ENCODE measurements around the gene TMEM123.

Gene TMEM123

DNA sequence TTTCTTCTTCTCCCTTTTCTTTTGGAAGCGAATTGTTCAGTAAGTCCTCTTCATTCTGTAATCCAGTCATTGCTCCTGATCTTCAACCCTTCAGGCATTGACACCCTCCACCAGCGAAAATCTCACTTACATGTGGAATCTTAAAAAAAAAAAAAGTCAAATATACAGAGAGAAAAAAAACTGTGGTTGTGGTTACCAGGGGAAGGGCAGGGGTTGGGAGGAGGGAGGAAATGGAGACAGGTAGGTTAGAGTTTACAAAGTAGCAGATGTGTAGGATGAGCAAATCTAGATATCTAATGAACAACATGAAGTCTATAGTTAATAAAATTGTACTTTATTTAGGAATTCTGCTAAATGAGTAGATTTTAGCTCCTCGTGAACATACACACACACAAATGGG lies 17.7 kb upstream of the TMEM123 start:
- no peak for DNase-seq

DNA sequence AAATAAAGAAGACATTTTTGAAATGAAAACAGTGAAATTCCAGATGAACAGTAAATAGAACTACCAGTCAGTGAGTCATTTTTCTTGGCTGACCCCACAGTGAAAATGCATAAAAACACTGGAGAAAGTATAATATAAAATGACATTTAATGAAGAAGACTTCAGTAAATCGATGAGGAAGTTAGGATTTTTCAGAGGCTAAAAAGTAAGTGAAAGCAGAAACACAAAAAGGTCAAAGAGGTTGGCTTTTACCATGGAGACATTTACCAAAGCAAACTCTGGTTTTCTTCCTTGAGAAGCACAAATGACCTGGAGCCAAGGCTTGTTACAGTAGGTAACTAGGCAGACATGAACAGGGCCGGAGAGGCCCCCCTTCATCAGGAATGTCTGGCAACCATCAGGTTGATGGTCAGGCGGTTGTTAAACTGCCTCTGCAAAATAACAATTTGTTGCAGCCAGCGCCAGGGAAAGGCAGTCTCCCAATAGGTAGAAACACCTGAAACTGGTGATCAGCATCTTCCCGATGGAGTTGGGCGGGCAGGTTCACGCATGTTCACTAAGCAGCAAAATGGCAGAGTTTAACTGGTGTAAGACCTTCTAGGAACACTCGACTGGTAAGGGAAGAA lies 16.7 kb upstream of the TMEM123 start:
- DNase-seq: no peak

DNA sequence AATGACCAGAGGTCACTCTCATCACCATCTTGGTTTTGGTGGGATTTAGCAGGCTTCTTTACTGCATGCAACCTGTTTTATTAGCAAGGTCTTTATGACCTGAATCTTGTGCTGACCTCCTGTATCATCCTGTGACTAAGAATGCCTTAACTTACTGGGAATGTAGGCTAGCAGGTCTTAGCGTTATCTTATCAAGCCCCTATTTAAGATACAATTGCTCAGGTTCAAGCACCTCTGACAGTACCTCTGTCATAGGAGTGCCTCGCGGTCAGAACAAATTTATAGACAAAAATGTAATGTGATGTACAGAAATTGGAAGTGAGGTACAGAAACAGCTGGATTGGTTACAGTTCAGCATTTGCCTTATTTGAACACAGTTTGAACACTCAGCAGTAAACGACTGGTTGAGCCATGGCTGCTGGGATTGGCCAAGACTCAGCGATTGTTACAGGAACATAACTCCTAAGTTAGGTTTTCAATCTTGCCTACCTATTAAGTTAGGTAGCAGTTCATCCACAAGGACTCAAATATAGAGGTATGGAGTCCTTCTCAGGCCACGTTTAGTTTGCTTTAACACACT lies 16.1 kb upstream of the TMEM123 start:
- no peak for DNase-seq

DNA sequence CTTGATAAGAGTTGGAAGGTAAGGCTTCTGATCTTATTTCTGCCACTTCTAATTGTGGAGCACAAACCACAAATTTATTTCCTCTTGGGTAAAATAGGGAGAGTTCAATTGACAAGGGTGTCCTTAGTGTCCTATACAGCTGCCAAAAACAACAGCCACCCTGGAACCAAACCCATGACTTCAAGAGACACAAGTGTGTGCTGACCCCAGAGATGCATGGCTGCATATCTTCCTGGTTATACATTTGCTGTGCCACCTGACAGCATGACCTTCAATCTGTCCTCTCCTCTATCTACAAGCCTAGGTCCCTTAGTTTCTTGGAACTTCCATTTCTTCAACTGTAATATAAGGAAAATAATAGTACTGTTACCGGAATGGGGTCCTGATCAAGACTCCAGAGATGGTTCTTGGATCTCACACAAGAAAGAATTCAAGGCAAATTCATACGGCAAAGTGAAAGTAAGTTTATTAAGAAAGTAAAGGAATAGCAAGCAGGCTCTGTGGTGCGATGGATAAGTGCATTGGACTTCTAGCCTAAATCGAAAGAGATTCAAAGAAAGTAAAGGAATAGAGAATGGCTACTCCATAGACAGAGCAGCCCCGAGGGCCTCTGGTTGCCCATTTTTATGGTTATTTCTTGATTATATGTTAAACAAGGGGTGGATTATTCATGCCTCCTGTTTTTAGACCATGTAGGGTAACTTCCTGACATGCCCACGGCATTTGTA lies 15.5 kb upstream of the TMEM123 start:
- DNase-seq: no peak

DNA sequence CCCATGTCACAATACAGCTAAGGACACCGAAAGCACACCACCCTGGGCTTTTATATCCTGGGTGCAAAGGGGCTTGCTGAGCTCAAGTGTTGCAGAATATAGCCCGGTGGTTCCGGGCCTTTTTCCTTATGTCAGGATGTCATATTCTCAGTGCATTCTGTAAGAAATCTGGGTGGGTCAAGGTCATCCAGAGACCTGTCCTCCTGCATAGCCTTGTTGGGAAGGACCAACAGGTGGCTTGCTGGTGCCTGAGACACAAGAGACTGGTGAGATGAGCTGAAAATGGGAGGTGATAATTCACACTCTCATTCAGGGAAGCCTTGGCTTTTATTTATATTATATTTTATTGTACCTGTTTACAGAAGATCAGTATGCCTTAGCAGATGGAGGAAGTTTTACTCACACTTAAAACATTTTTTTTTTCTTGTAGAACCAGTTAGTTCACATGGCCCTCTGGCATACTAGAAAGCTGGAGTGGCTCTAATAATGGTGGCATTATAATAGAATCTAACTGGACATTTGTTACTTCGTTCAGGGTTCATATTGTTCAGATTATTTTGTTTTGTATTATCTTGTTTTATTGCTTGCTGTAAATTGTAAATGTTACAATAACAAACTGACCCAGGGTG lies 14.6 kb upstream of the TMEM123 start:
- no peak for DNase-seq

DNA sequence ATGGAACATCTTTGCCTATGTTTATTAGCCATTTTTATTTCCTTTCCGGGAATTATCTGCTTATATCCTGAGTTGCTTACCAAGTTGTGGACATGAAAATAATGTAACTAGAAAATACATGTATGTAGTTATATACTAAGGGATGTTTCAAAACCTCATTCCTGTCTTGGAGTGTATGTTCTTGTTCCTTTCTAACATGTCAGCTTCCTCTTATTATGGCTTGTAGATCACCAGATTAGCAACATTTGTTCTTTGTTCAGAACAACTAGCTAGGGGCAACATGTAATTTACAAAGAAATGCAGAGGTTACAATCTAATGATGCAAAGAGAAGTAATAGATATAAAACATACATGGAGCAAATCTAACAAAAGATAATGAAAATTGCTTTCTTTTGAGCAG lies 13.1 kb upstream of the TMEM123 start:
- DNase-seq: no peak

DNA sequence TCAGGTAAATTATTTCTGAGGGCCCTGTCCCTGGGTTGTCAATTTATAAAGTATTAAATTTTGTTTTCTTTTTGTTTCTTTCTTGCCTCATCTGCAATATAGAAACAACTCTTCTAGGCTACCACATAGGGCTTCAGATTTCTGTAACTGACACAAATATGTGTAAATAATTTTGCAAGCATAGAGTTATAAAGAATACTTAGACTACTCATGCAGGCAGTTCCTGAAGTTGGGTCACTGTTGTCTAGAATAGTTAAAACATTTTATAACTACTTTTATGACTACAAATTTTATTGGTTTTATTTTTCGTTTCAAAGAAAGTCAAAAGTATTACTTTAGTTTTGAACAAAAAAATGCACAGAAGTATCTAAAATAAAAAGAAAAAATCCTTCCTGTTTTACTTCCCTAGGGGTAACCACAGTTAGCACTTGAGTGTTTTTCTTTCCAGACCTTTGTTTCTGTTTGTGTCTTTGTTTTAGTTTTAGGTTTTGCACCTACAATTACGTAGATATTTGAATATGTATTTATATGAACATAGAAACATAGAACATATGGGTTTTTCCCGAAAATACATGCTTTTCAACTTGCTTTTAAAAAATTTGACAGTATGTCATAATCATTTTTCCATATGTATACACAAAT lies 12.4 kb upstream of the TMEM123 start:
- no peak for DNase-seq

DNA sequence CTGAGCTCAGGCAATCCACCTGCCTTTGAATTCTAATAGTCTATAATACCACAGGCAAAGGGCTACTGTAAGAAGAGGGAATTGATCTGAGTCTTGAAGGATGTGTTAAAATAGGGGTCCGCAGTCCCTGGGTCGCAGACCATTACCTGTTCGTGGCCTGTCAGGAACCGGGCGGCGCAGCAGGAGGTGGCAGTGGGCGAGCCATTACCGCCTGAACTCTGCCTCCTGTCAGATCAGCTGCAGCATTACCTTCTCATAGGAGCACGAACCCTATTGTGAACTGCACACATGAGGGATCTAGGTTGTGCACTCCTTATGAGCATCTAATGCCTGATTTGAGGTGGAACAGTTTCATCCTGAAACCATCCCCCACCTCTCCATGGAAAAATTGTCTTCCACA lies 11.5 kb upstream of the TMEM123 start:
- DNase-seq: no peak

DNA sequence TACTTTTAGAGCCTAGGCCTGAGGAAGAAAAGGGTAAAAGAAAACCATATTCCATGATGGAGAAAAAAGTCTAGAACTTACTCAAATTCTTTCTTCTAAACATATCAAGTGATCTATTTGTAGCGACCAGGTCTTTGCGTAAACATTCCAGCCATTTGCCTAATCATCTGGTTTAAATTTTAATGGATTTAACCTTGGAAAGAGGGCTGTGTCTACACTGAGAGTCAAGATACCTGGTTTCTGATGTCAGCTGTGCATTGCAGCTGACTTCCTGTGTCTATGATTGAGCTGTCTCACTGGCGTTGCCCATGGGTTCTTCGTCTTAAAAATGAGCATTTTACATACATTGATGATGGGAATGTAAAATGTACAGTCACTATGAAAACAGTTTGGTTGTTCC lies 10.0 kb upstream of the TMEM123 start:
- no peak for DNase-seq

DNA sequence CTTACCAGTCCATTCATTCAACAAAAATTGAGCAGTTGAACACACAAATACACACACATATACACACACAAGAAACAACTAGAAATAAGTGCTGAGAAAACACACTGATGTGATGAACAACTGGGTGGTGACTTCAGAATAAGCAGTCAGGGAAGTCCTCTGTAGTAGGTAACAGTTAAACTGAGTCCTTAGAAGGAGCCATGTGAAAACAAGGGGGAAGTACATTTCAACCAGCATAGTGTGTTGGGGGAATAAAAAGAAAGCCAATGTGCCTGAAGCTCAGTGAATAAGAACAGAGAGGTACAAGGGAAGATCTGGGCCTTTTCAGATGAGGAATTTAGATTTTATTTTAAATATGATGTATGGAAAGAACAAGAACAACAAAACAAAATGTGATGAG lies 6.8 kb upstream of the TMEM123 start:
- no peak for DNase-seq

DNA sequence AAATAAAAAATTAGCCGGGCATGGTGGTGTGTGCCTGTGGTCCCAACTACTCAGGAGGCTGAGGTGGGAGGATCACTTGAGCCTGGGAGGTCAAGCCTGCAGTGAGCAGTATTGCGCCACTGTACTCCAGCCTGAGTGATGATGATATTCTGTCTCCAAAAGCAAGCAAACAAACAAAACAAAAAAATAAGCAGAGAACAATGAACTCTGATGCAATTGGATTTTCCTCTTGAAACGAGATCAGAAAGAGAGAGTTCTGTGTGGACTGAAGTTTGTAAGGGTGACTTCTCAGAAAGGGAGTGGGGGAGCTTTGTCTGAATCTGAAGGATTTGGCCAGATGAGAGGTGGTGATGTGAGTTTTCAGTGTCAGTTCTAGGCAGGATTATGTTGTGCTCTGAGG lies 6.0 kb upstream of the TMEM123 start:
- DNase-seq: no peak

DNA sequence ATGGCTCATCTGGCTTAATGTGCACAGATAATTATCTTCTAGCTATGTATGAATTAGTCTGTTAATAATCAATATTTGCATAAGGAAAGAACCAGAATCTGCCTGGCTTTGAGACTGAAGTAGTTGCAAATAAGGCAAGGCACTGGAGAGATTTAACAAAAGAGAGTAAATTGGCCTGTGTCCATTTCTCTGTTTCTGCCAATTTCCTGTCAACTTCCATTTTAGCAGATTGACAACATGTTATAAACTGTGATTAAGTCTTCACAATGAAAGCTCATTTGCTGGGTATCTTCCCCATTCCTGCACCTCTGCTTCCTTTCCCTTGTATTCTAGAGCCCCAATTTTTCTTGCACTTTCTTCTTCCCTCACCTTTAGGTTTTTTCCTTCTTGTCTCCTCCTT lies 5.3 kb upstream of the TMEM123 start:
- DNase-seq: peak; percentile 48

DNA sequence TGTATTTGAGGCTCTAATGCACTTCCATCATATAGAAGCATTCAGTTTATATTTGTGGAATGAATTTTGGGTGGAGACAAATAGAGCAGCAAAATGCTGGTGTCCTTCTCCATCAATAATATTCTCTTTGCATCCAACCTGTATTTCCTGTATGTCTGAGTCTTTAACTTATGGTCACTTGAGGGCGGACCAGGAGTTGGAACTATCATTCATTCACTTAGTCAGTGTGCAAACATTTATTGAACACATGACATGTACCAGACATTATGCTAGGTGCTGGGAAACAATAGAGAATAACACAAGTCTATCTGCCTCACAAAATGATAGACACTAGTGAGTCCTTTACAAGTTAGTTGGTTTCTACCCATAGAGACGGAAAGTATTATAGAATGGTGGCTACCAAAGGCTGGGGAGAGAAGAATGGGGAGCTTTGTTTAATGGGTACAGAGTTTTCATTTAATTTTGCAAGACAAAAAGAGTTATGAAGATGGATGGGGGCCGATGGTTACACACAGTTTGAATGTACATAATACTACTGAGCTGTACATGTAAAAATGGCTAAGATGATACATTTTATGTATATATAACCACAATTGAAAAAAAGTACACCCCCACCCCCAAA lies 4.6 kb upstream of the TMEM123 start:
- no peak for DNase-seq

DNA sequence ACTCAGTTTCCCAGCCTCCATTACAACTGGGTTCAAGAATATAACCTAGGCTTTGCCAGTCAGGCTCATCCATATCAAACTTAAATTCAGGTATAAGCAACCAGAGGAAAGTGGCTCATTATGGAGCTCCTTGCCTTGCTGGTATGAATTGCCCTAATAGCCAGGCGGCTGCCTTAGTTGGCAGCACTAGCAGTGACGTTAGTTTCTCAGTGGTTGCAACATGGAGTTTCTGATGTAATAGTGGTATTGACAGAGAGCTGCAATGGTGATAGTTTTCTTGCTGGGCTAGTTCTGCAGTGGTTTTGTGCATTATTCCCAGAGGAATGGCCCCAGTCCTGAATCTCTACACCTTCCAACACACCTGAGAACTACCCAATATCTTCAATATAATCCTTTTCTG lies 3.8 kb upstream of the TMEM123 start:
- DNase-seq: no peak

DNA sequence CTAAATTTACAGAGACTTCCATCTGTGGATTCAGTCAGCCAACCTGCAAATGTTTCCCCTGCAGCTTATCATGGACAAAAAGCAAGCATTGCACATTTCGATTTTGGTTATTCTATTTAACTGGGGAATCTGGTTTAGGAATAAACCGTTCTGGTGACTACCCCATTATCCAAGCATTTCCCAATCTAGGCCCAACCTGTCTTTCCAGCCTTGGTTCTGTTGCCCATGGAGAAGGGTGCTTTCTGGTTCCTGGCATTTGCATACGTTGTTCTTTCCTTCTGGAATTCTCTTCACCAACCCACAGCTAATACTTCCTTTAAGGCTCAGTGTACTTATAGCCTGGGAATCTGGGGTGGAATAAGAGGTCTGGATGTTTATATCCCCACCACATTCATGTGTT lies 1.4 kb upstream of the TMEM123 start:
- DNase-seq: no peak

DNA sequence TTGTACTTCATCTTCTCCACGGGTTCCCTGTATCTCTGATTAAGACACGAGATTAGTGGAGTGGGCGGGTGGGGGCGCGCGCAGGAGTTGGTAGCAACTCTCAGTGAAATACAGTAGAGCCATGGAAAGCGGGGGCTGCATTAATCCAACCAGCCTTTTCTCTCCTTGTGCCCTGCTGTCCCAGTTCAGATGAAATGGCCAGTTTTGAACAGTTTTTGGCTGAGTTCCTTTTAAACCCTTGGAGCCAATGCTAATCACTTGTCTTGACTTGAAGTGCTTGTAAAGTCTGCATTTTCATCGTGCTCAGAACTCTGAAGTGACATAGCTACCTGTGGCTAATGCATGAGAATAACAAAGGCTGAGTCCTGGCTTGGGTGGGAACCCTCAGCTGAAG lies 734 bp upstream of the TMEM123 start:
- DNase-seq: peak; percentile 71

DNA sequence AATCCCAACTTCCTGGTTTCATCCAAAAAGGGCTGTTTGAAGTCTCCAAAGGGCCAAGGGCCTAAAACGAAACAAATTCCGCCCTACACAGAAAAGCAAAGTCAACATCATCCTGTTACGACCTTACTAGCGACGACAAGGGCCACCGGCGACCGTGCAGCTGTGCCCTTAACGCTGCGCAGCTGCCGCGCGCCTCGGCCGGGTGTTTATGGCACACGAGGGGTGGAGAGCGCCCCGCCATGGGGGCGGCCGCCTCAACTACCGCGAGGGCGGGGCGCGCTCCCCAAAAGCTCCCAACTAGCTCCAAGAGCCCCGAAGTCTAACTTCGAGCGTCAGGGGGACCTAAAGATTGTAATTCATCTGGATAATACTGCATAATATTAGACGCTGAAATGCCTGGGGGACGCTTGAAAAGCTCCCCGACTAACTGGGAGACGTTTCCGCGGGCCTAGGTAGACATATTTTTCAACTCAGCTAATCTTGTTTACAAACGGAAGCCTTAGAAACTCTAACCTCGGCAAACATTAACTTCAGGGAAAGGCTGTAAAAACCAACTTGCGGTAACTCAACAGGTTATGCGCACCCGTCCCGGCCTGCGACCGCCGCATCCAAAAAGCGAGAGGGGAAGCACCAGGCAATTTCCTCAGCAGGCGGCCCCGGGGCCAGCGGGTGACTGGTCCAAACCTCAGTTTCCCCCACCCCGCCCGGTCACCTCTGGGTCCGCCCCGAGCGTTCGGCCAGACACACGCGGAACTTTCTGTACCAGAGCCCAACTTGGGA lies 694 bp downstream of the TMEM123 start:
- peak; percentile 78 for DNase-seq

DNA sequence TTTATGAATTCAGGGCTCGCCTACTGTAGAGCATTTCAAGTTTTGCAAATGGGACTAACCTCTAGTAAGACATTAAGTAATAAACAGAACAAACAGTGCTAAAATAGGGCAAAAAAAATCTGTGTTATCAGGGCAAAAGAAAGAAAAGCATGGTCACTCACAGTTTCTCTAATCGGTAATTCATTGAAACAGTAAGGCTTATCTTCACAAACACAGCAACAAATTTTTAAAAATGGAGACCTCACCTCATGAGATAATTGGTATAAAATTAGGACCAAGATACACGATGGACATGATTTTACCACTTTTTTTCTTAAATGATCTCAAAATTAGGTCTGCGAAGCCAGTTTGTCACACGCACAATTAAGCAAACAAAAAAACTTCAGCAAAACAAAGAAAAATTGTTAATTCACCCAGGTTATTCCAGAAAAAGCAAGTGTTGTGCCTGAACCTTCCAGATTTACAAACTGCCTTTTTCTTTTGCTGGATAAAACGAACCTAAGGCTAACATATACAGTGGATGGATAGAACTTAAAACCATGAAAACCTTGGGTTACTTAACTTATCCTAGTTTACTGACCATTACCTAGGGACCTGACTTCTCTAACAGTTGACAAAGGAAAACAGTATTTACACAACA lies 1.4 kb downstream of the TMEM123 start:
- DNase-seq: no peak

DNA sequence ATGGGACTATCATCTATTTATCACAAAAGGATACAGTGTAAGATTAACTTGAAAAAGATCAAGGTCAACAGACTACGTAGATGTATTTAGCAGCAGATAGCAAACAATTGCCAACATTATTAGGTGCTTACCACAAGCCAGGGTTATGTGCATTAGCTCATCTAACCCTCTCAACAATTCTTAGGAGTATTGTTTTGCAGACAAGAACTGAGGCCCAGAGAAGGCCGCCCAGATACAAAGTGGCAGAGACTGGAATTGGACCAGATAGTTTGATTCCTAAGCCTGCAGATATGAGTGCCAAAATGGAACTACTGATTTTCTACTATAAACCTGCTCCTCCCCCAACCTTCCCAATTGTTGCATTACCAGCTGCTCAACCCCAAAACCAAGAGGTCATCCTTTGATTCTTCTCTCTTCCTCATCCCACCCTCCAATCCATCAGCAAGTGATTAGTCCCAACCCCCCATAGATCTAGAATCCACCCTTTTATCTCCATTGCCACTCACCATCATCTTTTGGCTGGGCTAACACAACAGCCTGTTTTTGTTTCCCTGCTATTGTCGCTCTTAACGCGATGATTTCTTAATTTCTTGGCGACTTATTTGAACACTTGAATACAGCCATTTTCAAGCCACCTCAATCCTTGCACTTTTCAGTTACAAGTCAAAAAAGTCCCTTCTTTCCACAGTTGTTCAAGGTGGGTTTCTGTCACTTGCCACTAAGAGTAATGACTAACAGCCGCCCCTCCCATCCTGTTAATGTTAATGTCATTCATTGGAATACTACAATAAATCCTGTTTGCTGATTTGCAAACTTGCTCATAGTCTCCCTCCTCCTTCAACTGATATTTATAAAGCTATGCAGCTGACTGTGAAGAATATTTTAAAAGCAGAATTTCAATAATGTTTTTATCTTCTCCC lies 2.7 kb downstream of the TMEM123 start:
- DNase-seq: no peak

DNA sequence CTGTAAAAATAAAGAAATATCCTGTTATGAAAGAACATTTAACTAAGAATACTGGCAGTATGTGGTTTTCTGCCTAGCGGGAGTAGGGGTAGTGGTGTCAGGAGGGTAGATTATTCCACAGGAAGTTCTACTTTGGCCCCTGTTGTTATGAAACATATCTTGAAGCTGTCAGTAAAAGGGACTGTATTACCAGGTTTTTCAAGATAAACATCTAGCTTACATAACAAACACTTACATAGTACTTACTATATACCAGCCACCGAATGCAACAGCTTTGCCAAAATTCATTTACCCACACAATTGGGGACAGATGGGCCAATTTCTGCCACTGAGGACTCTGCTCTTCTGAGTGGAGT lies 3.7 kb downstream of the TMEM123 start:
- no peak for DNase-seq
